Natural killer cell (primary cell): Measurements from ENCODE around the gene IL18RAP. TPM values are rescaled to one million over a fixed set of nuclear protein-coding genes. Genes with fewer than 3 reads are reported as not detected.
A peak's percentile ranks its signal among the peaks of the same experiment; 100 is the strongest.

Experiments used
- ATAC-seq, 3 donors: fragments of 150-1000 bp in 2 of 3; fragments of 200-7000 bp in 1 of 3; cut with Tn5 transposase; 1 replicate in 1 of 3; 2 replicates in 2 of 3; pipeline ENCODE4 v1.10.0; 2021; ENCODE audit warnings: mild to moderate bottlenecking in 2 of 3, moderate library complexity in 2 of 3
- DNase-seq, 2 donors: peaks; one replicate each; pipeline versions ENCODE4 v3.0.0 to v3.0.0-alpha.2; 2013 to 2021; ENCODE audit warnings: mixed read lengths in 1 of 2
- H3K27ac ChIP-seq: one replicate; pipeline ENCODE4 v1.5.1; 2013; ENCODE audit warnings: mild to moderate bottlenecking, low read length
- H3K27me3 ChIP-seq: one replicate; pipeline ENCODE4 v1.6.1; 2013; ENCODE audit warnings: low read length; ENCODE audit not compliant: control insufficient read depth, insufficient read depth
- H3K36me3 ChIP-seq: one replicate; pipeline ENCODE4 v1.6.1; 2013; ENCODE audit warnings: low read length; ENCODE audit not compliant: control insufficient read depth, insufficient read depth
- H3K4me1 ChIP-seq: one replicate; pipeline ENCODE4 v1.6.1; 2013; ENCODE audit warnings: low read length; ENCODE audit not compliant: control insufficient read depth, insufficient read depth
- H3K4me3 ChIP-seq: one replicate; pipeline ENCODE4 v1.5.1; 2013; ENCODE audit warnings: low read length
- H3K9me3 ChIP-seq: one replicate; pipeline ENCODE4 v1.6.1; 2013; ENCODE audit warnings: low read length; ENCODE audit not compliant: control insufficient read depth, insufficient read depth
- H3K27ac Mint-ChIP-seq, 2 donors: one replicate each; pipeline ENCODE4 v1.8.0; 2022; ENCODE audit warnings: mild to moderate bottlenecking in 2 of 2, mixed read lengths in 2 of 2, moderate library complexity in 1 of 2
- H3K27me3 Mint-ChIP-seq, 2 donors: one replicate each; pipeline ENCODE4 v1.8.0; 2022; ENCODE audit warnings: low read depth in 2 of 2, mixed read lengths in 2 of 2
- H3K36me3 Mint-ChIP-seq: one replicate; pipeline ENCODE4 v1.8.0; 2022; ENCODE audit warnings: mixed read lengths
- H3K4me1 Mint-ChIP-seq, 2 donors: one replicate each; pipeline ENCODE4 v1.8.0; 2022; ENCODE audit warnings: mixed read lengths in 2 of 2
- H3K4me3 Mint-ChIP-seq: one replicate; pipeline ENCODE4 v1.8.0; 2022; ENCODE audit warnings: mild to moderate bottlenecking, moderate library complexity, mixed read lengths
- H3K9me3 Mint-ChIP-seq, 2 donors: one replicate each; pipeline ENCODE4 v1.8.0; 2022; ENCODE audit warnings: mixed read lengths in 2 of 2
- WGBS: methylation state at CpG from one replicate; pipeline ENCODE4 v1.1.7; 2013; ENCODE audit warnings: missing lambda C conversion rate; ENCODE audit not compliant: insufficient coverage; 5-methylcytosine and 5-hydroxymethylcytosine counted together
- intact Hi-C: fragments of 100-400 bp; cut with micrococcal nuclease; formaldehyde crosslinking; loops from one replicate; pipeline ENCODE4 v1.14.2; 2022
- total RNA-seq, 4 donors: library from RNA; stranded (reverse); fragments of 120-200 nt in 1 of 4; gene quantifications; one replicate each; pipeline versions ENCODE4 v1.2.3 to v1.2.4, GENCODE V29; 2013 to 2022
- TF ChIP-seq, protein P1 (sequence below): fragments of 200-600 bp; IDR thresholded peaks from one replicate; pipeline ENCODE4 v1.8.0; 2022; ENCODE audit warnings: antibody characterized with exemption

IL18RAP gene
- total RNA-seq, 3 donors from 2014 or later (not counting 1 experiment from before 2014, with no cell fraction given): 136 to 309 (median 203) TPM

- Mint-ChIP-seq H3K9me3 (no peaks in the 10 kb centered on the region), H3K4me1 (peaks cover 41 to 43% of the 10 kb centered on the region in 2 donors), H3K27ac (no peak overlapping the region), H3K27me3 (peaks cover 0 to 3% of the 10 kb centered on the region in 2 donors), H3K4me3 (no peak overlapping the region), H3K36me3 (peaks cover 16% of the 10 kb centered on the region)
- no peak overlapping the region for H3K4me3 ChIP-seq
- DNase-seq (no peak), ATAC-seq (no peak)
- intact Hi-C loops: no loop called here
- no peak overlapping the region for H3K27ac ChIP-seq
- peaks cover 28% of the 10 kb centered on the region for H3K4me1 ChIP-seq
- no peaks in the 10 kb centered on the region for H3K9me3 ChIP-seq
- TF ChIP-seq, protein P1, sequence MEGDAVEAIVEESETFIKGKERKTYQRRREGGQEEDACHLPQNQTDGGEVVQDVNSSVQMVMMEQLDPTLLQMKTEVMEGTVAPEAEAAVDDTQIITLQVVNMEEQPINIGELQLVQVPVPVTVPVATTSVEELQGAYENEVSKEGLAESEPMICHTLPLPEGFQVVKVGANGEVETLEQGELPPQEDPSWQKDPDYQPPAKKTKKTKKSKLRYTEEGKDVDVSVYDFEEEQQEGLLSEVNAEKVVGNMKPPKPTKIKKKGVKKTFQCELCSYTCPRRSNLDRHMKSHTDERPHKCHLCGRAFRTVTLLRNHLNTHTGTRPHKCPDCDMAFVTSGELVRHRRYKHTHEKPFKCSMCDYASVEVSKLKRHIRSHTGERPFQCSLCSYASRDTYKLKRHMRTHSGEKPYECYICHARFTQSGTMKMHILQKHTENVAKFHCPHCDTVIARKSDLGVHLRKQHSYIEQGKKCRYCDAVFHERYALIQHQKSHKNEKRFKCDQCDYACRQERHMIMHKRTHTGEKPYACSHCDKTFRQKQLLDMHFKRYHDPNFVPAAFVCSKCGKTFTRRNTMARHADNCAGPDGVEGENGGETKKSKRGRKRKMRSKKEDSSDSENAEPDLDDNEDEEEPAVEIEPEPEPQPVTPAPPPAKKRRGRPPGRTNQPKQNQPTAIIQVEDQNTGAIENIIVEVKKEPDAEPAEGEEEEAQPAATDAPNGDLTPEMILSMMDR: no peak
- no peaks in the 10 kb centered on the region for H3K27me3 ChIP-seq
- no peaks in the 10 kb centered on the region for H3K36me3 ChIP-seq
Measured at GRCh38 chr2:102492006-102492405, 69.0 kb downstream of the IL18RAP start.

GRCh38 chr2:102494570-102494969 is 71.6 kb downstream of the IL18RAP start:
- Histone ChIP-seq H3K27ac (no peak overlapping the region), H3K27me3 (no peaks in the 10 kb centered on the region), H3K4me1 (peaks cover 6% of the 10 kb centered on the region), H3K9me3 (no peaks in the 10 kb centered on the region), H3K36me3 (no peaks in the 10 kb centered on the region), H3K4me3 (no peak overlapping the region)
- H3K4me1 Mint-ChIP-seq: peaks cover 29 to 31% of the 10 kb centered on the region in 2 donors
- no CpG with 5 or more reads among the region's 1 CpG for WGBS
- no peak for ATAC-seq
- no peaks in the 10 kb centered on the region for H3K9me3 Mint-ChIP-seq
- intact Hi-C loops: no loop called here
- H3K4me3 Mint-ChIP-seq: no peak overlapping the region
- H3K36me3 Mint-ChIP-seq: peaks cover 16% of the 10 kb centered on the region
- no peak for DNase-seq
- H3K27me3 Mint-ChIP-seq: peaks cover 0 to 3% of the 10 kb centered on the region in 2 donors
- H3K27ac Mint-ChIP-seq: no peak overlapping the region
- TF ChIP-seq, protein P1: no peak

- ATAC-seq (no peak), DNase-seq (no peak)
- TF ChIP-seq, protein P1: no peak
- no peak overlapping the region for H3K4me3 ChIP-seq
- intact Hi-C loops: no loop called here
- H3K4me3 Mint-ChIP-seq: no peak overlapping the region
- H3K27me3 Mint-ChIP-seq: no peaks in the 10 kb centered on the region
- no peak overlapping the region for H3K27ac ChIP-seq
- peak overlapping the region in 1 of 2 donors; percentile 4 for H3K27ac Mint-ChIP-seq
- no peaks in the 10 kb centered on the region for H3K36me3 ChIP-seq
- H3K36me3 Mint-ChIP-seq: peaks cover 7% of the 10 kb centered on the region
- H3K9me3 ChIP-seq: no peaks in the 10 kb centered on the region
- peaks cover 3% of the 10 kb centered on the region for H3K4me1 ChIP-seq
- no peaks in the 10 kb centered on the region for H3K9me3 Mint-ChIP-seq
- H3K27me3 ChIP-seq: no peaks in the 10 kb centered on the region
- peaks cover 8 to 21% of the 10 kb centered on the region in 2 donors for H3K4me1 Mint-ChIP-seq
- WGBS: 79% methylated on average over 2 of the region's 2 CpGs
Measured at GRCh38 chr2:102498414-102498813, 75.5 kb downstream of the IL18RAP start.

- Mint-ChIP-seq H3K27ac (no peak overlapping the region), H3K27me3 (no peaks in the 10 kb centered on the region), H3K4me1 (peaks cover 8 to 21% of the 10 kb centered on the region in 2 donors), H3K4me3 (no peak overlapping the region), H3K36me3 (no peaks in the 10 kb centered on the region), H3K9me3 (no peaks in the 10 kb centered on the region)
- H3K4me3 ChIP-seq: no peak overlapping the region
- no peaks in the 10 kb centered on the region for H3K36me3 ChIP-seq
- peaks cover 3% of the 10 kb centered on the region for H3K4me1 ChIP-seq
- DNase-seq: no peak
- H3K27ac ChIP-seq: no peak overlapping the region
- no peaks in the 10 kb centered on the region for H3K27me3 ChIP-seq
- WGBS: no CpG with 5 or more reads among the region's 1 CpG
- no peak for ATAC-seq
- intact Hi-C loops: no loop called here
- H3K9me3 ChIP-seq: no peaks in the 10 kb centered on the region
- TF ChIP-seq, protein P1: no peak
Measured at GRCh38 chr2:102499558-102499957, 76.6 kb downstream of the IL18RAP start.
